ENCODE results near the gene ATP5MG.

GRCh38 chr11:118373263-118373662, 28.1 kb upstream of the ATP5MG start:
- no peak for TF ChIP-seq ZNF362 (tag by site-specific recombination; IDR thresholded peaks at IDR 0.05)
- no peak for TF ChIP-seq SALL2 (tag by site-specific recombination; IDR thresholded peaks at IDR 0.05; ENCODE audit: borderline replicate concordance)
- no peak for TF ChIP-seq CTCF (tag by site-specific recombination; IDR thresholded peaks at IDR 0.05)
- no peak for TF ChIP-seq ZNF274 (IDR thresholded peaks at IDR 0.05; ENCODE audit: low read length)
- TF ChIP-seq ZNF274 (tag by site-specific recombination; IDR thresholded peaks at IDR 0.05; ENCODE audit: borderline replicate concordance) = no peak
- TF ChIP-seq ZNF548 (tag by site-specific recombination; IDR thresholded peaks at IDR 0.05) = no peak
